Nephron progenitor cell (in vitro differentiated cells): ENCODE data around the gene NR1H2.

ENCODE experiments used
- DNase-seq: peaks from one replicate; pipeline ENCODE4 v3.0.0; 2021
- H3K27ac Mint-ChIP-seq: 2 replicates; pipeline ENCODE4 v1.8.0; 2021; ENCODE audit warnings: mild to moderate bottlenecking, moderate library complexity, mixed read lengths
- H3K27me3 Mint-ChIP-seq: 2 replicates; pipeline ENCODE4 v1.8.0; 2021; ENCODE audit warnings: mild to moderate bottlenecking, low read depth, mixed read lengths; ENCODE audit not compliant: poor library complexity
- H3K36me3 Mint-ChIP-seq: 2 replicates; pipeline ENCODE4 v1.8.0; 2021; ENCODE audit warnings: low read depth, mixed read lengths
- H3K4me1 Mint-ChIP-seq: 2 replicates; pipeline ENCODE4 v1.8.0; 2021; ENCODE audit warnings: mixed read lengths
- H3K4me3 Mint-ChIP-seq: 2 replicates; pipeline ENCODE4 v1.8.0; 2021; ENCODE audit warnings: mild to moderate bottlenecking, moderate library complexity, mixed read lengths
- H3K9me3 Mint-ChIP-seq: 2 replicates; pipeline ENCODE4 v1.8.0; 2021; ENCODE audit warnings: mild to moderate bottlenecking, moderate library complexity, mixed read lengths
- TF ChIP-seq, protein P1 (sequence below): fragments of 200-600 bp; sonication (generic); IDR thresholded peaks from 2 replicates; pipeline ENCODE4 v1.5.0; 2021; ENCODE audit warnings: antibody characterized with exemption

NR1H2 gene

DNA sequence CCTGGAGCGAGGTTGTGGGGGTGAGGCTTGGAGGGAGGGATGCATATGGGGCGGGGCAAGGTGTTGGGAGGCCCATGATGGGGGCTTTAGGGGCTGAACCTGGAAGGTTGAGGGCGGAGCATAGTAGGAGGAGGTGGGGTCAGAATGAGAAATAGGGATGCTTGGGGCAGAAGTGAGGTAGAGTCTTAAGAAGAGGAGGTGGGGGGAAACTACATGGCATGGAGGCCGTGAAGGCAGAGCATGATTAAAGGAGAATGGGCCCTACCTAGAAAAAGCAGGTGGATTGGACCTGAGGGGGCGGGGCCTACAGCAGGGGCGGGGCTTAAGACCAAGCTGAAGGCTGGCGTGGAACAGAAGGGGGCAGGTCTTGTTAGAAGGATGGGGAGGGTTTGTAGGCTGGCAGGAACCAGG lies 799 bp downstream of the NR1H2 start:
- TF ChIP-seq, protein P1, sequence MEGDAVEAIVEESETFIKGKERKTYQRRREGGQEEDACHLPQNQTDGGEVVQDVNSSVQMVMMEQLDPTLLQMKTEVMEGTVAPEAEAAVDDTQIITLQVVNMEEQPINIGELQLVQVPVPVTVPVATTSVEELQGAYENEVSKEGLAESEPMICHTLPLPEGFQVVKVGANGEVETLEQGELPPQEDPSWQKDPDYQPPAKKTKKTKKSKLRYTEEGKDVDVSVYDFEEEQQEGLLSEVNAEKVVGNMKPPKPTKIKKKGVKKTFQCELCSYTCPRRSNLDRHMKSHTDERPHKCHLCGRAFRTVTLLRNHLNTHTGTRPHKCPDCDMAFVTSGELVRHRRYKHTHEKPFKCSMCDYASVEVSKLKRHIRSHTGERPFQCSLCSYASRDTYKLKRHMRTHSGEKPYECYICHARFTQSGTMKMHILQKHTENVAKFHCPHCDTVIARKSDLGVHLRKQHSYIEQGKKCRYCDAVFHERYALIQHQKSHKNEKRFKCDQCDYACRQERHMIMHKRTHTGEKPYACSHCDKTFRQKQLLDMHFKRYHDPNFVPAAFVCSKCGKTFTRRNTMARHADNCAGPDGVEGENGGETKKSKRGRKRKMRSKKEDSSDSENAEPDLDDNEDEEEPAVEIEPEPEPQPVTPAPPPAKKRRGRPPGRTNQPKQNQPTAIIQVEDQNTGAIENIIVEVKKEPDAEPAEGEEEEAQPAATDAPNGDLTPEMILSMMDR, result no peak
- H3K36me3 Mint-ChIP-seq, result peaks cover 30% of the 10 kb centered on the region
- no peaks in the 10 kb centered on the region for H3K9me3 Mint-ChIP-seq
- DNase-seq, result peak; percentile 66
- H3K4me3 Mint-ChIP-seq, result peak overlapping the region; percentile 96
- peaks cover 7% of the 10 kb centered on the region for H3K27me3 Mint-ChIP-seq
- H3K27ac Mint-ChIP-seq, result no peak overlapping the region
- no peaks in the 10 kb centered on the region for H3K4me1 Mint-ChIP-seq

DNA sequence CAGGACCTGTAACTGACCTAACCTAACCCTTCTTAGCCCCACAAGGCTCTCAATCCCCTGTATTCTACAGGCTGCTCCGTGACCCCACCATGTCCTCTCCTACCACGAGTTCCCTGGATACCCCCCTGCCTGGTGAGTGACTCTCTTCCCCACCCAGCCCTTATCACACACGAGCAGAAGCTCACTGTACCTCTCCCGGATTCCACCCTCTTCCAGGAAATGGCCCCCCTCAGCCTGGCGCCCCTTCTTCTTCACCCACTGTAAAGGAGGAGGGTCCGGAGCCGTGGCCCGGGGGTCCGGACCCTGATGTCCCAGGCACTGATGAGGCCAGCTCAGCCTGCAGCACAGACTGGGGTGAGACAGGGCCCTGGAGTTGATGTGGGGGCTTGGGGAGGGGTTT lies 1.3 kb downstream of the NR1H2 start:
- Mint-ChIP-seq H3K4me3 (peak overlapping the region; percentile 96), H3K27ac (no peak overlapping the region), H3K36me3 (peaks cover 30% of the 10 kb centered on the region), H3K27me3 (peaks cover 5% of the 10 kb centered on the region), H3K4me1 (no peaks in the 10 kb centered on the region), H3K9me3 (no peaks in the 10 kb centered on the region)
- TF ChIP-seq, protein P1, result no peak
- DNase-seq, result no peak

DNA sequence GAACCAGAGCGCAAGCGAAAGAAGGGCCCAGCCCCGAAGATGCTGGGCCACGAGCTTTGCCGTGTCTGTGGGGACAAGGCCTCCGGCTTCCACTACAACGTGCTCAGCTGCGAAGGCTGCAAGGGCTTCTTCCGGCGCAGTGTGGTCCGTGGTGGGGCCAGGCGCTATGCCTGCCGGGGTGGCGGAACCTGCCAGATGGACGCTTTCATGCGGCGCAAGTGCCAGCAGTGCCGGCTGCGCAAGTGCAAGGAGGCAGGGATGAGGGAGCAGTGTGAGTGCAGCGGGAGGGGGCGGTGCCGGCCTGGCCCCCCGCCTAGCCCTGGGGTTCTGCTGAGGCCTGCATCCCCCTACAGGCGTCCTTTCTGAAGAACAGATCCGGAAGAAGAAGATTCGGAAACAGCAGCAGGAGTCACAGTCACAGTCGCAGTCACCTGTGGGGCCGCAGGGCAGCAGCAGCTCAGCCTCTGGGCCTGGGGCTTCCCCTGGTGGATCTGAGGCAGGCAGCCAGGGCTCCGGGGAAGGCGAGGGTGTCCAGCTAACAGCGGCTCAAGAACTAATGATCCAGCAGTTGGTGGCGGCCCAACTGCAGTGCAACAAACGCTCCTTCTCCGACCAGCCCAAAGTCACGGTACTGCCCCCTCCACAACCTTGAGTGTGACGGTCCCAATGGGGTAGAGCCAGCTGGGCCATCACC lies 2.1 kb downstream of the NR1H2 start:
- TF ChIP-seq, protein P1, result no peak
- Mint-ChIP-seq H3K36me3 (peaks cover 30% of the 10 kb centered on the region), H3K4me3 (no peak overlapping the region)

DNA sequence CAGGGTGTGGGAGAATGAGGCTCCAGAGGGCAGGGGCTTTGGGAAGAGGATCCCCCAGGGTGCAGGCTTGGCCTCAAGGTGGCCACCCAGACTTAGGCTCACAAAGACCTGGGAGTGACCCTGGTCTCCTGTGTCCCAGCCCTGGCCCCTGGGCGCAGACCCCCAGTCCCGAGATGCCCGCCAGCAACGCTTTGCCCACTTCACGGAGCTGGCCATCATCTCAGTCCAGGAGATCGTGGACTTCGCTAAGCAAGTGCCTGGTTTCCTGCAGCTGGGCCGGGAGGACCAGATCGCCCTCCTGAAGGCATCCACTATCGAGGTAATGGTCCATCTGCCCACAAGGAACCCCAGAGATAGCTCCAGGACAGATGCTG lies 2.6 kb downstream of the NR1H2 start:
- H3K4me3 Mint-ChIP-seq, result no peak overlapping the region
- H3K36me3 Mint-ChIP-seq, result peaks cover 30% of the 10 kb centered on the region
- no peaks in the 10 kb centered on the region for H3K9me3 Mint-ChIP-seq
- H3K4me1 Mint-ChIP-seq, result peaks cover 8% of the 10 kb centered on the region
- no peaks in the 10 kb centered on the region for H3K27me3 Mint-ChIP-seq
- DNase-seq, result no peak
- no peak overlapping the region for H3K27ac Mint-ChIP-seq
- TF ChIP-seq, protein P1, result no peak

More for the DNA sequence above, 2.1 kb downstream of the NR1H2 start:
- Mint-ChIP-seq H3K9me3 (no peaks in the 10 kb centered on the region), H3K4me1 (peaks cover 3% of the 10 kb centered on the region), H3K27me3 (no peaks in the 10 kb centered on the region), H3K27ac (no peak overlapping the region)
- DNase-seq, result no peak

GRCh38 chr19:50379602-50380001 lies 3.3 kb downstream of the NR1H2 start:
- Mint-ChIP-seq H3K36me3 (peaks cover 31% of the 10 kb centered on the region), H3K9me3 (no peaks in the 10 kb centered on the region), H3K27ac (no peak overlapping the region), H3K27me3 (no peaks in the 10 kb centered on the region), H3K4me3 (no peak overlapping the region), H3K4me1 (peaks cover 14% of the 10 kb centered on the region)
- DNase-seq, result no peak
- TF ChIP-seq, protein P1, result no peak

DNA sequence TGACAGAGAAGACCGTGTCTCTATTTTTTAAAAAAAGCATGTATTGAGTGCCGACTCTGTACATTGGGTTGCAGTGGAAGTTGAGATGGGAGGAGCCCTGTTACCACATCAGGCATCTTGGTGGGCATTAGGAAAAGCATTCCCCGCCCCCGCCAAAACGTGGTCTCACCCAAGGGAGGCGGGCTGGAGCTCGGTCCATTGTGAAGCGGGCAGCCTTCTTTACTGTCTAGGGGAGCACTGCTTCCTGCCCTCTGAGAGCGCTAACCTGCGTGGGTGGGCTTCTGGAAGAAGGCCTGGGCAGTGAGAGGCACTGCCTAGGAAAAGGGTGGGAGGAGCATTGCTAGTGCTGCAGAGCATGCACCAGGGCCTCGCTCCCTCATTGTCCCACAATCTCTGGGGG lies 3.9 kb downstream of the NR1H2 start:
- Mint-ChIP-seq H3K27me3 (no peaks in the 10 kb centered on the region), H3K9me3 (no peaks in the 10 kb centered on the region), H3K4me3 (no peak overlapping the region), H3K27ac (no peak overlapping the region), H3K4me1 (peaks cover 19% of the 10 kb centered on the region), H3K36me3 (peaks cover 36% of the 10 kb centered on the region)
- no peak for DNase-seq
- TF ChIP-seq, protein P1, result no peak
